Fibroblast of skin of scalp (primary cell): ENCODE results near the gene TOR2A.
A peak's percentile ranks its signal among the peaks of the same experiment; 100 is the strongest.

ENCODE experiments used
- DNase-seq: peaks from one replicate; pipeline ENCODE4 v3.0.0-alpha.2; 2013

Gene TOR2A

DNA sequence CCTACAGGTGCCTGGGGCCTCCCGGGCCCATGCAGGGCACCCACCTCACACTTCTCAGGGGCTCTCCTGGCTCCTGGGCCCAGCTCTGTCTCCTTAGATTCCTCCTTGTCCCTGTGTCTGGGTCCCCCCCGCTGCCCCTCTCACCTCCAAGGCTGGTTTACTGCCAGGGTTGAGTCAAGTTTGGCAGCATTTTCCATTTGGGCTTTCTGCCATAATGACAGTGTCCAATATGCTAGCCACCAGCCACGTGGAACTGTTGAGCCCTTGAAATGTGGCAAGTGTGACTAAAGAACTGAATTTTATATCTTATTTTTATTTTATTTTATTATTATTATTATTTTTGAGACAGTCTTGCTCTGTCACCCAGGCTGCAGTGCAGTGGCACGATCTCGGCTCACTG is 17.3 kb downstream of the TOR2A start:
- no peak for DNase-seq

DNA sequence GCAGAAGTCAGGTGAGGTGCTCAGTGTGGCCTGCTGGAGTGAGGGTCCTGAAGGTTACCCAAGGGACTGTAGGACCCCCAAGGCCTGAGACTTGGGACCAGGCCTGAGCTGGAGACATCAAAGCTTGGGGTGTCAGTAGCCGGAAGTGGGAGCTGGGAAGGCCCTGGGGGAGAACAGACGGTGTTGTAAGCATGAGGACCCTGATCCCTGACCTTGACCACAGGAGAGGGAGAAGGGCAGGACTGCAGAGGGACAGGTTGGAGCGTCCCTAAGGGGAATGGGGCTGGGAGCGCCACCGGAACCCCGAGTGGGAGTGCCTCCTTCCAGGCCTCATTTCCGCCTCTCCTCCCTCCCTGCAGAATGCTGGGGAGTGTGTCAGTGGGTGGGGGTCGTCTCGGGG is 18.7 kb downstream of the TOR2A start:
- DNase-seq = no peak

DNA sequence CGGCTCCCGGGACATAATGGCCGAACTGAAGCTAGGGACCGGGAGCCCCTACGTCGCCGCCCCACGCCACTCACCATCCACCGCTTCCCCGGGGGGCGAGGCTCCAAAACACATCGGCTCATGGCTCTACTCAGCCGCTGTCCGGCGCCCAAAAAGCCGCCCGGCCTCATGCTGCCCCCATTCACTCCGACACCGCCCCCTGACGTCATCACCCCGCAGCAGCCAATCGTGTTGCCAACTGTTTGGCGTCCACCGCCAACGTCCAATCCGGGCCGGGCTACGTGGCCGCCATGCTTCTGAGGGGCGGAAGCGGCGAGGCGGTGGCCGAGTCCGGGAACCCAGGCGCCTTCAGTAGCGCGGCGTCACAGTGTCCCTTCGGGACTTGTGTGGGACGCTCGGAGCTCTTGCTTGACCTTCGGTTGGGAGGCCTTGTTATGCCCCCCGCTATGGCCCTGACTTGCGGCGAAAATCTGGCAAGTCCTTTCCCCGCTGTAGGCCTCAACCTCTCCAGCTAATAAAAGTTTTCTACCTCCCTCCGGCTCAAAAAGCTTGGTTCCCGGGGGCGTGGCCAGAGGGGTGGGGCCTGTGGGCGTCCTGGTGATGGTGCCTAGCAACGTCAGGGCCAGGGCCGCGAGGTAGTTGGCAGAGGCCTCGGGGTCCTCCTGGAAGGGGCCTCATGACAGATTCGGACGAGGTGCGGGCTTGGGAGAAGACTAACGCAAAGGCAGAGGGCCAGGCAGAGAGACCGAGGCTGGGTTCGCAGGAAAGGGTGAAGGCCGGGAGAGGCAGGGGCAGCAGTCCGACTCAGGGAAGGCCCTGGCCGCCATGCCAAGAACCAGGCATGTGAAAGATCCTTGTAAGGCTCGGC is 19.4 kb downstream of the TOR2A start, which contains the start of the genes PTRH1 and TTC16:
Gene PTRH1, minus strand, starts transcription at position 194 of the 868 bp plus-strand sequence. Its CDS starts 24 bp downstream, at position 170.
Gene TTC16, plus strand, starts transcription at position 610 of the 868 bp plus-strand sequence. Its CDS starts 67 bp downstream, at position 677.
- peak; percentile 96 for DNase-seq

DNA sequence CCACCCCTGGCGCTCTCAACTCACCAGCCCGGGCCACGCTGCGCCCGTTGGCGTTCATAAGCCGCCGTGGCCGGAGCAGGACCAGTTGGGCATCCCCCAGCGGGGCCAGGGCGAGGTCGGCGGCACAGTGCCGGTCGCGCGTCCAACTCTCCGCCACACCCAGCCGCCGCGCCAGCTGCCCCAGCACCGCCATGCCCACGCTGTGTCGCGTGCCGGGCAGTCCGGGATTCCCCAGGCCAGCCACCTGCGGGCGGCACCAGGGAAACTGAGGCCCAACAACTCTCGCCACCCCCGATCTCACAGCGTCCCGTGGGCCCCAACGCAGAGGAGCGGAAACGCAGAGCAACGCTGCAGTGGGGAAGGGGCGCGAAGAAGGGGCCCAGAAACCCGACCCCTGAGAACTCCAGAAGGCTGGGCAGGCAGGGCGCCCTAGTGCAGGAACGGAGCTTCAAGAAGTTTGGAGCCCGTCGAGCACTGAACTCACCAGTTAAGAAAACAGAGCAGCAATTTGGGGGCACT is 20.1 kb downstream of the TOR2A start:
- DNase-seq = no peak

DNA sequence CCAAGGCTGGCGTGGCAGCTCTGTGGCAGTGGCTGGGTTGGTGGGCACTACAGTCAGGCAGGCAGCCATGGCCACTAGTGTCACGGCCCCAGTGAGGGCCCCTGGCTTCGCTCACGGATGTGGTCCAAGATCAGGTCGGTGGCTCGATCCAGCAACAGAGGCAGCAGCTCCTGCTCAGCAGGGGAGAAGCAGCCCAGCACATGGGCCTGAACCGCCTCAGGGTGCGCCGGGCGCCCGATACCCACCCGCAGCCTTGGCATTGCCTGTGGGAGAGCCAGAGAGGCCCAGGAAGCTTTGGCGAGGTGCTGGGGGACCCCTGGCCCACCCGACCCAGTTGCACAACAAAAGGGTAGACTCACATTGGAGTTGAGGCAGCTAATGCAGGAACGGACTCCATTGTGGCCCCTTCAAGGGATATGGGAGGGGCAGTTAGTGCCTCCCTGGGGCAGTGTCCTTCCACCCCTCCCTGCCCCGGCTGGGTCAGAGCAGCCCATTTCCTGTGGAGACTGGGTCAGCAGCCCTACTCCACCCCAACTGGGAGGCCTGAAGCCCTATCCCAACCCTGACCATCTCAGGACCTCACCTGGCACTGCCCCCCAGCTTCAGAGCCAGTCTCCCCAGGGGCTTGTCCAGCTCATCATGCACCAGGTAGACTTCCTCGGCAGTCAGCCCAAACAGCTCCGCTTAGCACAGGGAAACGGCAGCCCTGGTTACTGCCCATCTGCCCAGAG is 20.9 kb downstream of the TOR2A start:
- no peak for DNase-seq

DNA sequence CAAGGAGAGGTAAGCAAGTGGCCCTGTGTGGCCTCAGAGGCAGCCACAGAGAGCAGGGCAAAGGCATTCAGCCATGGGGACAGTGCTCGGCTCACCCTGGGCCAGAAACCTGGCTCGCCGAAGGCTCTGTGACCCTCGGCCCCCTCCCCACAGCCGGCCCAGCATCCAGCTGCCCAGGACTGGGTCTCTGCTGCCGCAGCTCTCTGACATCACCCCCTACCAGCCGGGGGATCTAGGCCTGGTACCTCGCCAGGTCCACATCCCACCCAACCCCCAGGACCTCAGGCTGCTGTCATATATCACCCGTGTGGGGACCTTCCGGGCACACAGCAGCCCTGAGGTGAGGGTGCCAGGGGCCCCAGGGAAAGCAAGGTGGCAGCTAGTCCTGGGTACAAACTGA is 22.2 kb downstream of the TOR2A start:
- DNase-seq = no peak

DNA sequence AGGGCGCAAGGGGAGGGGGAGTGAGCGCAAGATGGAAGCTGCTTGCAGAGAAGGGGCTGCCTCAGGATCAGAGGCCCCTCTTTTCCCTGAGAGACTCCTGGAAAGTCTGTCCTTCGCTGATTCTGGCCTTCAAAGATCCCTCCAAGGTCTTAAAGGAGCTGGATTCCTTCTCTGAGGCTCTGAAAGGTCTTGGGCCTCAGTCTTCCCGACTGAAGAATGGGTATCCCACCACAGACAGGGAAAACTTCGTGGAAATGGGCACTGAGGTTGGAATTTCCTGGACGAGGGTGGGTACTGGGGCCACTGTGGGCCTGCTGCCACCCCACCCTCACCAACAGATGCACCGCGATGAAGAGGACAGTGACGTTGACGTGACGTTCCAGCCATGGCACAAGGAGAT is 22.7 kb downstream of the TOR2A start:
- DNase-seq = no peak

DNA sequence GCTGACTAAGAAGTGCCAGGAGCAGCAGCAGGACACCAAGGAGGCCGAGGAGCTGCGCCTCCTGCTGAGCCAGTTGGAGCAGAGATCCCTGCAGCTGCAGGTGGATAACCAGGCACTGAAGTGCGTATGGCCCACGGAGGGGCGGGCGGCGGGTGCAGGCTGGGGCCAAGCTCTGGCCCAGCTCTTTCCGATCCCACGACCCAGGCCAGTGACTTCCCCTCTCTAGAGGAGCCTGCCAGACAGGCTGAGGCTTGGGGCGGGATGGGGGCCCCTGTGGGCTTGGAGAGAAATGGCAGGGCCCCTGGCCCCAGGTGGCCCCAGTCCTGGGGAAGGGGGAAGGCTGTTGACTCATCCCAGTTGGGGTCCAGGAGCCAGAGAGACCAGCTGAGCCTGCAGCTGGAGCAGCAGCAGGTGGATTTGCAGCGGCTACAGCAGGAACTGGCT is 23.2 kb downstream of the TOR2A start:
- DNase-seq = no peak

DNA sequence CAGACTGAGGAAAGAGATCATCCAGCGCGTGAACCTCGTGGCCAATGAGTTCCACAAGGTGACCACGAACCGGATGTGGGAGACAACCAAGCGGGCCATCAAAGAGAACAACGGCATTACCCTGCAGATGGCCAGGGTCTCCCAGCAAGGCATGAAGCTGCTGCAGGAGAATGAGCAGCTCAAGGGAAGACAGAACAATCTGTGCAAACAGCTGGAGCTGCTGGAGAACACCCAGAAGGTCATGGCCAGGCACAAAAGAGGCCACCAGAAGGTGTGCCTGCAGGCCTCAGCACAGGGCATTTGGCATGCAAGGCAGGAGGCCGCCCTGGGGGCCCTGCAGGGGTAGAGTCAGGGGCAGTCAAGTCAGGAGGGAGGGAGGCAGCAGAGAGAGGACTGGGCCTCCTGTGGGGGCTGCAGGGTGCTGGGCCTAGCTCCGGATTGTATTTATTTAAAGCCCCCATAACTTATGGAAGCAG is 23.8 kb downstream of the TOR2A start:
- no peak for DNase-seq

DNA sequence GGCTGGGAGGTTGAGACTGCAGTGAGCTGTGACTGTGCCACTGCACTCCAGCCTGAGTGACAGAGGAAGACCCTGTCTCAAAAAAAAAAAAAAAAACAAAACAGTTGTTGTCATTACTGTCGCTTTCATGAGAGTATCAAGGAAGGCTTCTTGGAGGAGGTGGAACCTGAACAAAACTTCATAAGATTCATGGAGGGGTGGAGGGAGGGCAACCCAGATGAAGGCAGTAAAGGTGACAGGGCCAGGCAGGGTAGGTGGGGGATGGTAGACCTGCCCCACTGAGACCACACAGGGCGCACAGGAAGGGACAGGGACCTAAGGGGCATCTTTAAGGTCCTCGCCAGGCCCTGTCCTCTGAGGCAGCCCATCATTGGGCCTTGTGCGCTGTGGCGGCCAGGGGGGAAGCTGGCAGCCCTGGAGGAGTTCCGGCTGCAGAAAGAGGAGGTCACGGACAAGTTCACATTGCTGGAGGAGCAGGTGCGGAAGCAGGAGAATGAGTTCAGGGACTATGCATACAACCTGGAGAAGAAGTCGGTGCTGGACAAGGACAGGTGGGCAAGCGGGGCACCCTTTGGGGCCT is 24.8 kb downstream of the TOR2A start:
- DNase-seq = no peak

DNA sequence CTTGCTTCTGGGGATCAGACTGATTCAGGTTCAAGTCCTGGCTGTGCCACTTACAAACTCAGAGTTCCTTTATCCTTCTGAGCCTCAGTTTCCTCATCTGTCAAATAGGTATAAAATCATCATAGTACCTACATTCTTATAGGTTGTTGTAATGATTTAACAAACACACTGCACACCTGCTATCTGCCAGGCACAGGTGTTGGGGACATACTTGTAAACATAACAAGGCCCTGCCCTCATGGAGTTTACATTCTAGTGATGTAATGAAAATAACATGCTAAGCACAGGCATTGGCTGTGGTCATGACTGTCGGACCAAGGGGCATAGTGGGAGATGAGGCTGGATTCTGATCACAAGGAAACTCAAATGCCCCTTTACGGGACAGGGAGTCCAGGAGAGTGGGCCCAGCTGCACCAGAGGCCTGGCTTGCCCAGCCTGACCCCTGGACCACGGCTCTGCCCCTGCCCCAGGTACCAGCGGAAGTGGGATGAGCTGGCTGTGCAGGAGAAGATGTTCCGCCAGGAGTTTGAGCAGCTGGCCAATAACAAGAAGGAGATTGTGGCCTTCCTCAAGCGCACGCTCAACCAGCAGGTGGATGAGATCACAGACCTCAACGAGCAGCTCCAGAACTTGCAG is 26.0 kb downstream of the TOR2A start:
- no peak for DNase-seq

DNA sequence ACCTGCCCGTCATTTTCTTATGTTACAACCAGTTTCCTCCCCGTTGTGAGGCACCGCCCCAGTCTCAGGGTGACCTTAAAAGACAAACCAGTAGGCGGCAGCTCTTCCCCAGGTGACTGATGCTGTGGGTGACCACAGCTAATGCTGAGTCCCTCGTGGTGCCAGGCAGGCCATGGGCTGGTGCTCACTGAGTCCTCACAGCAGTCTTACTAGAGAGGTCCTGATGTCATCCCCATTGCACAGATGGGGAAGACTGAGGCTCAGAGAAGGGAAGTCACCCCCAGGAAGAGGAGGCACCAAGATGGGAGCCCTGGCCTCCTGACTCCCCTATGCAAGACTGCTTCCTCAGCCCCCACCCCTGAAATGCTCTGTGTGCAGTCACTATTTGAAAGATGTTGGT is 27.3 kb downstream of the TOR2A start:
- no peak for DNase-seq

DNA sequence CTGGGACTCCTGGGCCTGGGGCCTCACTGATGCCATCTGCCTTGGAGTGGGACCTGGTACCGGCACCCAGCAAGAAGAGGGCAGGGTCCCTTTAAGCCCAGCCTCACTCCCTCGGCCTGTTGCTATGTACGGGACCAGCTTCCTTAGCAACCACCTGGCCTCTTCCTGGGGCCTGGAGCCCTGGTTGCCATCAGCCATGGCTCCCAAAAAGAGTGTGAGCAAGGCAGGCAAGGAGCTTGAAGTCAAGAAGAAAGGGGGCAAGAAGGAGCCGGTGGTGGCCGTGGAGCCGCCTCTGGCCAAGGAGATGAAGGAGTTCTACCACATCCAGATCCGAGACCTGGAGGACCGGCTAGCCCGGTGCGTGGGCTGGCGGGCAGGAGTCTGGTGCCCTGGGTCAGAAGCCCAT is 28.3 kb downstream of the TOR2A start, which contains the start of gene CFAP157:
Gene CFAP157, plus strand, starts transcription at position 153 of the 406 bp plus-strand sequence. Its CDS starts 44 bp downstream, at position 197.
- DNase-seq = no peak

DNA sequence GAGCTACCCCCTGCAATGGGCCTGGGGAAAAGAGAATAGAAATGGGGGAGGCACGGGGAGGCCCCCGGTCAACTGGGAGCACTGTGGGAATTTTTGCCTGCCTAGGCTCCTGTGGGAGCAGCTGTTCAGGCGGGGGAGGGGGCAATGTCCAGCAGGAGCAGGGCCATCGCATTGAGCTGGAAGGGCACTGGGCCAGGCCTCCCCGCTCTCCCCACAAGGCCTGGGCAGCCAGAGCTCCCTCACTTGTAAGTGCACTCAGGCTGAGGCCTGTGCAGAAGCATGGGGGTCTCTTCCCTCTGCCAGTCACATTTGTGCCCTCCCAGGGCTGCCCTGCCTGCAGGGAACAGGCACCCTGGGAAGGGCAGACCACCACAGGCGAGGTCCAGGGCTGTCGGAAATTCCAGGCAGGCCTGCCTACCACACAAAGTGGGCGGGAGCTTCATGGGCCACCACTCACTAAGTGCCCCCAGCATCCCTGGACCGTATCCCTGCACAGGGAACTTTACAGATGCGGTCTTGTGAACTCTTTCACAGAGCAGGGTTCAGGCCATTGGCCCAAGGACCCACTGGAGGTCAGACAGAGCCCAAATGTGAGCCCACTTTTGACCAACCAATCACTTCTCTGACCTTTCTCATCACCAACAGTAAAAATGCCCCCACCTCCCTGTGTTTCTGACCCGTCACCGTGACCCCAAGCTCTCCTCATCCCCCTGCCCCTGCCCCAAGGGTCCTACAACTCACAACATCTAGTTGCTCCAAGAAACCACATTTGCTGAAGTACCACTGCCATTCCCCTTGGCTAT is 29.3 kb downstream of the TOR2A start:
- DNase-seq = no peak

DNA sequence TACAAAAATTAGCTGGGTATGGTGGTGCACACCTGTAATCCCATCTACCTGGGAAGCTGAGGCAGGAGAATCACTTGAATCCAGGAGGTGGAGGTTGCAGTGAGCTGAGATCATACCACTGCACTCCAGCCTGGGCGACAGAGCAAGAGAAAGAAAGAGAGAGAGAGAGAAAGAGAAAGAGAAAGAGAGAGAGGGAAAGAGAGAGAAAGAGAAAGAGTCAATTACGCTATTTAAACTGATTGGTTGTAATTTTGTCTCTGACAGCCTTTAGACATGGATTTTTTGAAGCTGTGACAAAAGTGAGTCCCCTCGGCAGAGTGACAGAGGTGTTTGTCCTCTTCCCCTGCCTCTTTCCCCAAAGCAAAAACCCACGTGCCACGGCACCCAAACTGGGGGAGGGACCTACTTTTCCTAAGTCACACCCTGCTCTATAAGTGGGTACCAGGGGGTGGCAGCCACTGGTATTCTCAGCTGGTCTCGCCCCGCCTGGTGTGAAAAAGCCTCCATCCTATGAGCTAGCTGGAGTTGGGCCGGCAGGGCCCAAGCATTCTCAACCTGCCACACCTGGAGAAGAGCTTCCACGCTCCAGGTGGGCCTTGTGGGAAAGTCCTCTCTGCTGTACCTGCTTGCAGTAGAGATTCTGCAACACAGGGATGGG is 31.7 kb downstream of the TOR2A start:
- no peak for DNase-seq

DNA sequence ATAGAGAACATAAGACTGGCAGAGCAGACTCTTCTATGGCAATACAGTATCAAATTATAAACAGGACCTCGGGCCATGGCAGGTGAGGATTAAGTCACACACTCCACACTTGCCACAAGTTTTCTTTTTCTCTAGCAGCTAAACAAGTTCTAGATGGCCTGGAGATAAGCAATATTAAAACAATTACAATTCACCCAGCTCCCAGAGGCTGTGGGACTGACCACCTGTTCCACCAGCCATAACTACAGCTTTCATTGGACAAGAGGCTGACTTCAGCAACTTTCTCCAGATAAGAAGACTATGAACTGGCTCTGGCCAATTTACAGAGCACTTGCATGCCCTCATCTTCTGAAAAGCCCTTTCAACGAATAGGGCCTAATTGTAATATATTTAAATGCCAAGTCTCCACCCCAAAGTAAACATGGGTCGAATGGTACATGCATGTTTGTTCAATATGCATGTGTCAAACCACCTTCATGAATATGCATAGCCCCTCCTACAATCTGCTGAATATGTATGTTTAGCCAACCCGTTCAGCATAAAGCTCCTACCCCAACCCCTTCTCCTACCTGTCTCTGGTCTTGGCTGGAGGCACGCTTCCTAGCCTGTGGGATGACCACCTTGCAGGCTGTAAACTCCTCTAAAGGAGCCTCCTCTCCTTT is 34.4 kb downstream of the TOR2A start:
- DNase-seq = no peak

DNA sequence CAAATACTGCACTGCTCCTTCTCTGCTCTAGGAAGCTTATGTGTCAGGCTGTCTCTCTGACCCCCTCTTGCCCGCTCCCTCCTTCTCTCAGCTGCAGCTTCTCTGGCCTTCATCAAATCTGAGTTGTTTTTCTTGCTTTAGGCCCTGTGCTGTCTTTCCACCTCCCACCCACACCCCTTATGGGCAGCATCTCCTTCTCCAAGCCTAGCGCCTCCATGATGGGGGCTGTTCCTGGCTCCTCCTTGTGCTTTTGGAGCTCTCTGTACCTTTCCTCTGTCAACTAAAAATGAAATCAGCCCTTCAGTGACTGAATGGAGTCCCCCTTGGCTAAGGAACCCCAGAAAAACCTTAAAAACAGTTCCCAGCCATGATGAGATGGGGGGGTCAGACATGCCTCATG is 35.0 kb downstream of the TOR2A start:
- no peak for DNase-seq

DNA sequence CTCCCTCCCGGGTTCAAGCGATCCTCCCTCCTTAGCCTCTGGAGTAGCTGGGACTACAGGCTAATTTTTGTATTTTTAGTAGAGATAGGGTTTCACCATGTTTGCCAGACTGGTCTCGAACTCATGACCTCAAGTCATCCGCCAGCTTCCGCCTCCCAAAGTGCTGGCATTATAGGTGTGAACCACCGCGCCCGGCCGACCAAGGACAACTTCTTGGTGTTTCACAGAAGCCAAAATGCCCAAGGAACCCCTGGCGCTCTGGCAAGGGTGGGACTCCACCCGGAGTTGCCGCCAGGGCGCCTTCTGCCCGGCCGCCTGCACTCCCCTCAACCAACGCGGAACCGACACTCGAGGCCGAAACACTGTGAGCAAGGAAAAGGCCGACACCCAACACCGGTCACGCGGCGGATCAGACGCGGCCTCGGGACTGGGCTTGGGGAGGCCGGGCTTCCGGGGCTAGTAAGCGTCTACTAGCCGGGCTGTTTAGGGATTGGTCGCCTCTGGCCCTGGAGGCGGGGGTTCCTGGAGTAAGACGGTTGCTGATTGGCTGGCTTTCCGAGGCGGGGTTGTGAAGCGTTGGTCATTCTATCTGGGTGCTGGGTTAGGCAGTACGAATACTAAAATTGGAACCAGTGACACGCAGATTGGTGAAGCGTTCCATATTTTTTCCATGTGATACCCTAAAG is 36.0 kb downstream of the TOR2A start:
- DNase-seq = peak; percentile 96

DNA sequence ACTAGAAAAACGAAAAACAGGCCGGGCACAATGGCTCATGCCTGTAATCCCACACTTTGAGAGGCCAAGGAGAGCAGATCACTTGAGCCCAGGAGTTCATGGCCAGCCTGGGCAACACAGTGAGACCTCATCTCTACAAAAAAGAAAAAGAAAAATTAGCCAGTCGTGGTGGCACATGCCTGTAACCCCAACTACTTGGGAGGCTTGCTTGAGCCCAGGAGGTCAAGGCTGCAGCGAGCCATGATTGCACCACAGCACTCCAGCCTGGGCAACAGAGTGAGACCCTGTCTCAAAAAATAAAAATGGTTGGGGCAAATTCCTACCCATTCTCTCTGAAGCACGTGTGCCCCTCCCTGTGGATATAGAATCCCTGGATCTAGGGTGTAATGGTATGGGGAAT is 36.7 kb downstream of the TOR2A start:
- DNase-seq = no peak

DNA sequence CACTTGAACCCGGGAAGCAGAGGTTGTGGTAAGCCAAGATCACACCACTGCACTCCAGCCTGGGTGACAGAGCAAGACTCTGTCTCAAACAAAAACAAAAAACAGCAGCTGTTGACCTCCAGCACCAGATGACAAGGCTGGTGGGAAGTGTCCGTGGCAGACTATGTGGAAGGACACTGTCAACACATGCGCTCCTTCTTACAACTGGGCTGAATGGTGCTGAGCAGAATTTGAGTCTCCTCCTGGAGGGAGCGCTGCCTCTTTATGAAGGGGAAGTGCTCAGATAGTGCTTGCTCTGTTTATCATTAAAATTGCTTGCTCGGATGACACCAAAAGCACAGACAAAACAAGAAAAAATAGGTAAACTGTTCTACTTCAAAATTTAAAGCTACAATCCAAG is 37.5 kb downstream of the TOR2A start:
- no peak for DNase-seq
